B cell (primary cell): Measurements from ENCODE around the gene ESYT2. TPM values are rescaled to one million over a fixed set of nuclear protein-coding genes. Genes with fewer than 3 reads are reported as not detected.

Experiments used
- ATAC-seq: fragments of 200-7000 bp; cut with Tn5 transposase; one replicate; pipeline ENCODE4 v1.10.0; 2021; ENCODE audit warnings: low read depth, mild to moderate bottlenecking, moderate number of reproducible peaks, moderate library complexity
- CTCF ChIA-PET: fragments of 350-600 bp; sonication (Branson Sonifier 250); formaldehyde crosslinking; loops from one replicate; lab custom pipeline; 2021; ENCODE audit warnings: antibody characterized with exemption, inconsistent platforms; lab: Charles Lee
- POLR2A ChIA-PET: fragments of 350-600 bp; sonication (Branson Sonifier 250); formaldehyde crosslinking; loops from one replicate; lab custom pipeline; 2021; ENCODE audit warnings: antibody characterized with exemption; lab: Charles Lee
- DNase-seq: peaks from one replicate; pipeline ENCODE4 v3.0.0; 2013
- H2AFZ ChIP-seq: 2 replicates; pipeline ENCODE4 v1.6.1; 2012; ENCODE audit warnings: mild to moderate bottlenecking, low read depth, low read length; ENCODE audit not compliant: insufficient read depth, poor library complexity, severe bottlenecking
- H3K27ac ChIP-seq, 2 donors: 1 replicate in 1 of 2; 2 replicates in 1 of 2; pipeline ENCODE4 v1.5.1; 2012 to 2013; ENCODE audit warnings: low read length in 2 of 2, mild to moderate bottlenecking in 2 of 2, moderate library complexity in 1 of 2
- H3K27me3 ChIP-seq, 4 experiments: fragments of 200-600 bp in 1 of 4; sonication (generic) in 1 of 4; replicated peaks in 1 of 4; 1 replicate in 2 of 4; 2 replicates in 2 of 4; pipeline versions ENCODE4 v1.6.1 to v1.7.0; 2013 to 2016; ENCODE audit warnings: low read length in 3 of 4, mild to moderate bottlenecking in 2 of 4, mixed read lengths in 1 of 4, moderate library complexity in 1 of 4; ENCODE audit not compliant: insufficient read depth in 4 of 4, control insufficient read depth in 3 of 4; ENCODE audit errors: control extremely low read depth in 1 of 4
- H3K36me3 ChIP-seq, 2 experiments: replicated peaks in 1 of 2; 1 replicate in 1 of 2; 2 replicates in 1 of 2; pipeline versions ENCODE4 v1.6.1 to v1.7.1; 2013; ENCODE audit warnings: low read length in 1 of 2; ENCODE audit not compliant: insufficient read depth in 2 of 2, control insufficient read depth in 1 of 2; ENCODE audit errors: control extremely low read depth in 1 of 2, extremely low read depth in 1 of 2
- H3K4me1 ChIP-seq, 2 donors: fragments of 200-600 bp in 1 of 2; sonication (generic) in 1 of 2; 1 replicate in 1 of 2; 2 replicates in 1 of 2; pipeline versions ENCODE4 v1.5.1 to v1.6.1; 2013 to 2017; ENCODE audit warnings: low read length in 2 of 2; ENCODE audit not compliant: control insufficient read depth in 2 of 2, insufficient read depth in 2 of 2
- H3K4me2 ChIP-seq: replicated peaks from 2 replicates; pipeline ENCODE3; 2012; ENCODE audit warnings: mild to moderate bottlenecking, low read depth, low read length; ENCODE audit not compliant: poor library complexity, severe bottlenecking
- H3K4me3 ChIP-seq, 5 experiments: fragments of 200-600 bp in 1 of 5; sonication (generic) in 1 of 5; 1 replicate in 3 of 5; 2 replicates in 2 of 5; pipeline versions ENCODE4 v1.5.1 to v1.7.0; 2011 to 2016; ENCODE audit warnings: low read length in 4 of 5, mild to moderate bottlenecking in 4 of 5, low read depth in 2 of 5, control low read depth in 1 of 5, moderate library complexity in 1 of 5; ENCODE audit not compliant: insufficient read depth in 1 of 5; ENCODE audit errors: control extremely low read depth in 1 of 5, extremely low read depth in 1 of 5
- H3K79me2 ChIP-seq: fragments of 200-600 bp; sonication (generic); one replicate; pipeline ENCODE4 v1.6.0; 2016; ENCODE audit warnings: low read length; ENCODE audit not compliant: control insufficient read depth, insufficient read depth
- H3K9ac ChIP-seq: fragments of 200-600 bp; sonication (generic); 2 replicates; pipeline ENCODE4 v1.6.1; 2017; ENCODE audit warnings: mild to moderate bottlenecking, low read length, moderate library complexity
- H3K9me3 ChIP-seq, 3 donors: one replicate each; pipeline versions ENCODE4 v1.6.1 to v1.7.1; 2013; ENCODE audit warnings: low read length in 2 of 3; ENCODE audit not compliant: control insufficient read depth in 2 of 3, insufficient read depth in 1 of 3; ENCODE audit errors: control extremely low read depth in 1 of 3
- H4K20me1 ChIP-seq: 2 replicates; pipeline ENCODE4 v1.6.0; 2012; ENCODE audit warnings: mild to moderate bottlenecking, low read length; ENCODE audit not compliant: insufficient read depth, control insufficient read depth, poor library complexity, severe bottlenecking
- H3K27ac Mint-ChIP-seq: one replicate; pipeline ENCODE4 v1.8.0; 2021; ENCODE audit warnings: mixed read lengths
- H3K27me3 Mint-ChIP-seq: one replicate; pipeline ENCODE4 v1.8.0; 2021; ENCODE audit warnings: mixed read lengths
- H3K4me1 Mint-ChIP-seq: one replicate; pipeline ENCODE4 v1.8.0; 2021; ENCODE audit warnings: mixed read lengths
- H3K4me3 Mint-ChIP-seq: one replicate; pipeline ENCODE4 v1.8.0; 2021; ENCODE audit warnings: mixed read lengths
- H3K9me3 Mint-ChIP-seq: one replicate; pipeline ENCODE4 v1.8.0; 2022; ENCODE audit warnings: mixed read lengths; ENCODE audit not compliant: insufficient read depth
- CTCF ChIP-seq: fragments of 200-600 bp; IDR thresholded peaks from one replicate; pipeline ENCODE4 v1.8.0; 2022; ENCODE audit warnings: antibody characterized with exemption, mild to moderate bottlenecking
- EZH2 ChIP-seq: IDR thresholded peaks from 2 replicates; pipeline ENCODE4 v1.6.1; 2012; ENCODE audit warnings: borderline replicate concordance, low read depth, mild to moderate bottlenecking, moderate library complexity, low read length; ENCODE audit not compliant: insufficient read depth, poor library complexity, severe bottlenecking
- WGBS: methylation state at CpG from one replicate; pipeline ENCODE4 v1.1.5; 2013; ENCODE audit warnings: missing lambda C conversion rate; ENCODE audit not compliant: insufficient coverage; 5-methylcytosine and 5-hydroxymethylcytosine counted together
- intact Hi-C: fragments of 100-400 bp; cut with micrococcal nuclease; formaldehyde crosslinking; loops from one replicate; pipeline ENCODE4 v1.10.0; 2022
- polyA plus RNA-seq: library from polyadenylated mRNA; depleted of rRNA; stranded (reverse); fragments of >200 nt; gene quantifications from 2 replicates; pipeline ENCODE4 v1.2.3, GENCODE V29; 2012
- total RNA-seq, 2 donors: library from RNA; stranded (reverse); fragments of 120-200 nt in 1 of 2; gene quantifications; 1 replicate in 1 of 2; 2 replicates in 1 of 2; pipeline versions ENCODE4 v1.2.3 to v1.2.4, GENCODE V29; 2013 to 2022

ESYT2 gene
- total and polyA plus RNA-seq, 2 donors (not counting 1 experiment from before 2014, with no cell fraction given) = 12.0 to 34.2 TPM

- H3K79me2 ChIP-seq = no peaks in the 10 kb centered on the region
- H3K9ac ChIP-seq = no peak overlapping the region
- H3K4me1 ChIP-seq = no peaks in the 10 kb centered on the region
- H2AFZ ChIP-seq = no peak overlapping the region
- CTCF ChIA-PET = no interaction called here
- no peaks in the 10 kb centered on the region for H3K9me3 ChIP-seq
- no peak overlapping the region for H3K4me2 ChIP-seq
- H3K4me1 Mint-ChIP-seq = no peaks in the 10 kb centered on the region
- no peak overlapping the region for H3K4me3 Mint-ChIP-seq
- no peaks in the 10 kb centered on the region for H4K20me1 ChIP-seq
- TF ChIP-seq EZH2 (no peak), CTCF (no peak)
- POLR2A ChIA-PET = interaction anchor here (0.6 kb wide), 1 partner anchor 100 kb away, joined by 8 read pairs; no protein-coding TSS in a partner anchor
- no peaks in the 10 kb centered on the region for H3K27me3 Mint-ChIP-seq
- intact Hi-C loops = loop anchor here (10.0 kb wide), 1 partner anchor 211 kb away; no protein-coding TSS in a partner anchor
- H3K27me3 ChIP-seq = no peaks in the 10 kb centered on the region
- no peak for ATAC-seq
- WGBS = 99% methylated on average over 11 of the region's 14 CpGs
- peaks cover 15 to 46% of the 10 kb centered on the region in 2 experiments for H3K36me3 ChIP-seq
- no peak overlapping the region for H3K27ac Mint-ChIP-seq
- DNase-seq = no peak
- no peak overlapping the region for H3K4me3 ChIP-seq
- H3K27ac ChIP-seq = no peak overlapping the region
- no peaks in the 10 kb centered on the region for H3K9me3 Mint-ChIP-seq
Measured at GRCh38 chr7:158763454-158764033, 65.8 kb downstream of the ESYT2 start.

GRCh38 chr7:158761945-158762344, 67.4 kb downstream of the ESYT2 start:
- over 99% methylated on average over 12 of the region's 12 CpGs for WGBS
- H3K4me2 ChIP-seq = no peak overlapping the region
- no peak for TF ChIP-seq CTCF
- TF ChIP-seq EZH2 = no peak
- peaks cover 11 to 46% of the 10 kb centered on the region in 2 experiments for H3K36me3 ChIP-seq
- Mint-ChIP-seq H3K4me1 (no peaks in the 10 kb centered on the region), H3K27me3 (no peaks in the 10 kb centered on the region), H3K27ac (no peak overlapping the region), H3K4me3 (no peak overlapping the region), H3K9me3 (no peaks in the 10 kb centered on the region)
- H3K79me2 ChIP-seq = no peaks in the 10 kb centered on the region
- ChIA-PET POLR2A (no interaction called here), CTCF (interaction anchor here (1.1 kb wide), 1 partner anchor 215 kb away, joined by 5 read pairs; no protein-coding TSS in a partner anchor)
- no peak overlapping the region for H3K9ac ChIP-seq
- H2AFZ ChIP-seq = no peak overlapping the region
- H3K4me1 ChIP-seq = no peaks in the 10 kb centered on the region
- no peaks in the 10 kb centered on the region for H3K9me3 ChIP-seq
- intact Hi-C loops = loop anchor here (10.0 kb wide), 1 partner anchor 213 kb away; no protein-coding TSS in a partner anchor
- no peak overlapping the region for H3K27ac ChIP-seq
- no peak for ATAC-seq
- no peaks in the 10 kb centered on the region for H4K20me1 ChIP-seq
- DNase-seq = no peak
- no peak overlapping the region for H3K4me3 ChIP-seq
- no peaks in the 10 kb centered on the region for H3K27me3 ChIP-seq
